Peyer's patch (tissue), 4 donors: ENCODE measurements around the gene FXYD1. TPM values are rescaled to one million over a fixed set of nuclear protein-coding genes. Genes with fewer than 3 reads are reported as not detected.

Experiments
- DNase-seq, 3 donors: peaks; one replicate each; pipeline ENCODE4 v3.0.0-alpha.2; 2017 to 2019
- H3K27ac ChIP-seq, 4 donors: fragments of 200-600 bp; sonication (generic); one replicate each; pipeline ENCODE4 v1.5.1; 2016 to 2019
- H3K27me3 ChIP-seq, 2 donors: fragments of 200-600 bp; sonication (generic); one replicate each; pipeline ENCODE4 v1.5.1; 2019
- H3K36me3 ChIP-seq, 3 donors: fragments of 200-600 bp; sonication (generic); one replicate each; pipeline ENCODE4 v1.5.1; 2016 to 2019
- H3K4me1 ChIP-seq, 4 donors: fragments of 200-600 bp; sonication (generic); one replicate each; pipeline ENCODE4 v1.5.1; 2016 to 2019
- H3K4me3 ChIP-seq, 4 donors: fragments of 200-600 bp; sonication (generic); 1 replicate in 3 of 4; 2 replicates in 1 of 4; pipeline ENCODE4 v1.5.1; 2016 to 2019; ENCODE audit warnings: mild to moderate bottlenecking in 1 of 4
- H3K9me3 ChIP-seq, 4 donors: fragments of 200-600 bp; sonication (generic); one replicate each; pipeline ENCODE4 v1.5.1; 2016 to 2019; ENCODE audit warnings: mild to moderate bottlenecking in 1 of 4
- POLR2A ChIP-seq, 2 donors: fragments of 450-650 bp; IDR thresholded peaks; one replicate each; pipeline ENCODE4 v1.5.1; 2017; ENCODE audit warnings: antibody characterized with exemption in 2 of 2, mild to moderate bottlenecking in 2 of 2, moderate library complexity in 2 of 2
- total RNA-seq, 4 donors: library from RNA; depleted of rRNA; stranded (reverse); fragments of >200 nt; gene quantifications; one replicate each; pipeline ENCODE4 v1.1.0, GENCODE V29; 2016
- TF ChIP-seq, protein P1 (sequence below), 6 experiments: fragments of 450-650 bp in 4 of 6; fragments of 200-600 bp in 2 of 6; sonication (generic) in 1 of 6; IDR thresholded peaks; one replicate each; pipeline ENCODE4 v1.5.1; 2017 to 2019; ENCODE audit warnings: antibody characterized with exemption in 6 of 6, mild to moderate bottlenecking in 3 of 6, moderate library complexity in 1 of 6

FXYD1 gene
- total RNA-seq, 4 donors from 2014 or later = 12.3 to 12.7 TPM; not detected in 2

DNA sequence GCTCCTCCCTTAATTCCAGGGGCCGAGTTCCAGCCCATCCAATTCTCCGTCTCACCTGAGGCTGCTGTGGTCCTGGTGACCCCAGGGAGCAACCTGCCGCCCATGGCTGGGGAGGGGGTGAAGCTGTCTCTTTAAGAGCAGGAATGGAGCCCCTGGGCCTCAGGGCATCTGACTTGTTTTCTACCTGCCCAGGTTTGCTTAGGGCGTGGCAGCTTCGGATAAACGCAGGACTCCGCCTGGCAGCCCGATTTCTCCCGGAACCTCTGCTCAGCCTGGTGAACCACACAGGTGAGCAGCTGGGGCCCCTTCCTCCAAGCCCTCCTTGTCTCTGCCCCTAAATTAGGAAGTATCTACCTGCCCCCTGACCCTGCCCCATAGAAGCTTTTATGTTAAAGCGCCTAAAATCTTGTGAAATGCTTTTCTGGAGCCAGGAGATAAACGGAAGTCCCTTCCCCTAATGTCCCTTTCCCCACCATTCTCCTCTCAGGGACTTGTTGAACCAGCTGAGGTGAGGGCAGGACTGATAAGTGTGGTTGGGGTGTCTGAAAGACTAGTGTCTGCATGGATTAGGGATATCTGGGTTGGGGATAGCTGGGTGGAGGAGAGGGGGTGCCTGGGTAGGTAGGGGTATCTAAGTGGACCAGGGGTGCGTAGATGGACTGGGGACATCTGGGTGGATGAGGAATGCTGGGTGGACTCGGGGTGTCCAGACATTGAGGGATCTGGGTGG lies 22.4 kb upstream of the FXYD1 start:
- peak; percentile 59 to 62 for TF ChIP-seq POLR2A (IDR thresholded peaks at IDR 0.05)
- TF ChIP-seq, protein P1, sequence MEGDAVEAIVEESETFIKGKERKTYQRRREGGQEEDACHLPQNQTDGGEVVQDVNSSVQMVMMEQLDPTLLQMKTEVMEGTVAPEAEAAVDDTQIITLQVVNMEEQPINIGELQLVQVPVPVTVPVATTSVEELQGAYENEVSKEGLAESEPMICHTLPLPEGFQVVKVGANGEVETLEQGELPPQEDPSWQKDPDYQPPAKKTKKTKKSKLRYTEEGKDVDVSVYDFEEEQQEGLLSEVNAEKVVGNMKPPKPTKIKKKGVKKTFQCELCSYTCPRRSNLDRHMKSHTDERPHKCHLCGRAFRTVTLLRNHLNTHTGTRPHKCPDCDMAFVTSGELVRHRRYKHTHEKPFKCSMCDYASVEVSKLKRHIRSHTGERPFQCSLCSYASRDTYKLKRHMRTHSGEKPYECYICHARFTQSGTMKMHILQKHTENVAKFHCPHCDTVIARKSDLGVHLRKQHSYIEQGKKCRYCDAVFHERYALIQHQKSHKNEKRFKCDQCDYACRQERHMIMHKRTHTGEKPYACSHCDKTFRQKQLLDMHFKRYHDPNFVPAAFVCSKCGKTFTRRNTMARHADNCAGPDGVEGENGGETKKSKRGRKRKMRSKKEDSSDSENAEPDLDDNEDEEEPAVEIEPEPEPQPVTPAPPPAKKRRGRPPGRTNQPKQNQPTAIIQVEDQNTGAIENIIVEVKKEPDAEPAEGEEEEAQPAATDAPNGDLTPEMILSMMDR (IDR thresholded peaks at IDR 0.05) = no peak
- peaks cover 0 to 10% (median 0%) of the 10 kb centered on the region in 3 donors for H3K36me3 ChIP-seq
- H3K27me3 ChIP-seq = no peaks in the 10 kb centered on the region
- peaks cover 0 to 21% (median 3%) of the 10 kb centered on the region in 4 donors for H3K4me1 ChIP-seq
- DNase-seq = peak in 2 of 3 donors; percentile 74 to 79
- H3K4me3 ChIP-seq = peak overlapping the region in 3 of 4 donors; percentile 24 to 68 (median 56)
- no peaks in the 10 kb centered on the region for H3K9me3 ChIP-seq
- peak overlapping the region in 3 of 4 donors; percentile 79 to 97 (median 85) for H3K27ac ChIP-seq

DNA sequence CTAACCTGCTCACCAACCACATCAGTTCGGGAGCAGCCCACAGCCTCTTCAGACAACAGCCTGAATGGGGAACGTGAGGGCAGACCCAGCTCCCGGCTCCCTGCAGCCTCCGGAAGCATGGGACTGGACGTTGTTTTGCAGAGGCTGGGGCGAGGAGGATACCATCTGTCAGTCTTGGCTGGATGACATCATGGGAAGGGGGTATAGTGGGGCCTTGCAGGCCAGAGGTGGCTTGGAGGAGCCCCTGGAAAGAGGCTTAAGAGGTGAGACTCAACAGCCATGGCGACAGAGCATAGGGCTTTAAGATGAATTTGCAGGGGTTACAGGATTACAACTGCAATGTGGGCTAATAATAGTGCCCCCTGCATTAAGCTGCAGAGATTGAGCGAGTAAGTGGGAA lies 21.5 kb upstream of the FXYD1 start:
- H3K4me1 ChIP-seq = peaks cover 0 to 30% (median 4%) of the 10 kb centered on the region in 4 donors
- H3K4me3 ChIP-seq = peak overlapping the region in 3 of 4 donors; percentile 24 to 68 (median 56)
- no peaks in the 10 kb centered on the region for H3K9me3 ChIP-seq
- TF ChIP-seq POLR2A (IDR thresholded peaks at IDR 0.05) = no peak
- TF ChIP-seq, protein P1 (IDR thresholded peaks at IDR 0.05) = no peak
- peaks cover 0 to 10% (median 0%) of the 10 kb centered on the region in 3 donors for H3K36me3 ChIP-seq
- H3K27ac ChIP-seq = peak overlapping the region in 3 of 4 donors; percentile 79 to 97 (median 85)
- DNase-seq = no peak
- H3K27me3 ChIP-seq = no peaks in the 10 kb centered on the region

DNA sequence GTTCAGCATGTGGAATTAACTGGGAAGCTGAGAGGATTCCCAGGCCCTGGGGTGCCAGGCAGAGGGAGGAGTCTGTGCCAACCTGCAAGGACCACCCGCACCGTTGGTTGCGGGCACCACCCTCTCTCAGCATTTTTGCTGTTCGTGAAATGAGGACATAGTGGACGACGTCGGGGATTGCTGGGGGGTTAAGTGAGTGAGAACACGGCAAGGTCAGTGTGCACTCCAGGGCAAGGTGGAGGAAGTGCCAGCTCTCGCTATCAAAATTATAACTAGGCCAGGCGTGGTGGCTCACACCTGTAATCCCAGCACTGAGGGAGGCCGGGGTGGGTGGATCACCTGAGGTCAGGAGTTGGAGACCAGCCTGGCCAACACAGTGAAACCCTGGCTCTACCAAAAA lies 20.8 kb upstream of the FXYD1 start:
- H3K4me1 ChIP-seq = peaks cover 0 to 36% (median 4%) of the 10 kb centered on the region in 4 donors
- peak overlapping the region in 3 of 4 donors; percentile 79 to 97 (median 85) for H3K27ac ChIP-seq
- peak overlapping the region in 2 of 4 donors; percentile 56 to 68 for H3K4me3 ChIP-seq

DNA sequence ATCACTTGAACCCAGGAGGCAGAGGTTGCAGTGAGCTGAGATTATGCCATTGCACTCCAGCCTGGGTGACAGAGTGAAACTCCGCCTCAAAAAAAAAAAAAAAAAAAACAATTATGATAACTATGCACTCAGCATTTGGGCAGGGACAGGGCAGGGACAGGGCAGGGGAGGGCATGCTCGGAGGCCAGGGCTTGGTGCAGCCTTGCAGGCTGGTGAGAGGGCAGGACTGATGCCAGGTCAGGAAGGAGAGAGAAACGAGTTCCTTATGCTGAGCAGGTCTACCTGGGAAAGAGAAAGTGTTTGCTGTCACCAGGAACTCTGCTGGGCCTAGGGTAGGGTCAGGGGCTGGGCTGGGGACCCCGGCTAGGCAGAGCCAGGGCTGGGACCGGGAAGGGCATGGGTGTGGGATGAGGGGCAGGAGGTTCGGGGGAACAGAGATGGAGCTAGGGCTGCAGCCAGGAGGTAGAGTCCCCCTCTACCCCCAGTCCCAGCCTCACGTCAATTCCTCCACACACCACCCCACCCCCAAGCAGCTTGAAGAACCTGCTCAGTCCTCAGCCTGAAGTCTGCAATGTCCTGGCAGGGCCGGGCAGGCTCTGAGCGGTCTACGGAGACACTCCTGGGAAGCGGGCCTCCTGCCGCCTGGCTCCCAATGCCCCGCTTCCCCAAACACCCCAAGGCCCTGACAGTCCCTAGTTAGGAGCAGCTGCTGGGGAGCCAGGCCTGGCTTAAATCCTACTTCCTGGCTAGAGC lies 20.2 kb upstream of the FXYD1 start:
- Histone ChIP-seq H3K9me3 (no peaks in the 10 kb centered on the region), H3K27me3 (no peaks in the 10 kb centered on the region), H3K4me1 (peaks cover 0 to 40% (median 4%) of the 10 kb centered on the region in 4 donors), H3K27ac (peak overlapping the region in 3 of 4 donors; percentile 79 to 97 (median 85)), H3K4me3 (peak overlapping the region in 2 of 4 donors; percentile 56 to 68), H3K36me3 (peaks cover 0 to 20% (median 0%) of the 10 kb centered on the region in 3 donors)
- TF ChIP-seq, protein P1 (IDR thresholded peaks at IDR 0.05) = no peak
- peak in 1 of 2 donors; percentile 67 for TF ChIP-seq POLR2A (IDR thresholded peaks at IDR 0.05)
- peak in 1 of 3 donors; percentile 68 for DNase-seq

More for the DNA sequence above, 20.8 kb upstream of the FXYD1 start:
- TF ChIP-seq, protein P1 (IDR thresholded peaks at IDR 0.05) = no peak
- TF ChIP-seq POLR2A (IDR thresholded peaks at IDR 0.05) = no peak
- DNase-seq = no peak
- H3K9me3 ChIP-seq = no peaks in the 10 kb centered on the region
- peaks cover 0 to 13% (median 0%) of the 10 kb centered on the region in 3 donors for H3K36me3 ChIP-seq
- H3K27me3 ChIP-seq = no peaks in the 10 kb centered on the region

DNA sequence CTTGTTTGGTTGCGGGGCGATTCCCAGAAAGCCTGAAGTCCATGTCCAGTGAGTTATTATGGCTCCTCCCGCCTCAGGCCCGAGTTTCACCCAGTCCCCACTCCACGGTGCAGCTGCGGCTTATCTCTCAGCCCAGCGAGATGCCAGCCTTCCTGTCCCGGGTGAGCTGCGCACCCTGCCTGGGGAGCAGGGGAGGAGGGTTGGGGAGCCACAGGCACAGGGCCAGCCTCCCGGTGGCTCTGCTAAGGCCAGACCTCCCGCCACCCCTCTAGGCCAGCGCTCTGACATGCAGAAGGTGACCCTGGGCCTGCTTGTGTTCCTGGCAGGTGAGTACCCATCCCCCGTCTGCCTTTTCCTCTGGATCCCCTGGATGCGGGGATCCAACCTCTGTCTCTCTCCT lies 19.5 kb upstream of the FXYD1 start:
- H3K4me3 ChIP-seq = peak overlapping the region in 2 of 4 donors; percentile 56 to 68
- DNase-seq = no peak
- no peaks in the 10 kb centered on the region for H3K27me3 ChIP-seq
- H3K27ac ChIP-seq = peak overlapping the region in 3 of 4 donors; percentile 79 to 97 (median 85)
- TF ChIP-seq, protein P1 (IDR thresholded peaks at IDR 0.05) = no peak
- TF ChIP-seq POLR2A (IDR thresholded peaks at IDR 0.05) = no peak
- peaks cover 3 to 46% (median 4%) of the 10 kb centered on the region in 4 donors for H3K4me1 ChIP-seq
- H3K36me3 ChIP-seq = peaks cover 0 to 22% (median 0%) of the 10 kb centered on the region in 3 donors
- no peaks in the 10 kb centered on the region for H3K9me3 ChIP-seq
